SK-N-SH (cell line): ENCODE data around the gene MLLT3.

Experiments used
- FOSL2 ChIP-seq: IDR thresholded peaks from 2 replicates; pipeline ENCODE4 v1.4.0; 2012; ENCODE audit warnings: low read depth, mild to moderate bottlenecking, moderate library complexity, borderline replicate concordance
- RAD21 ChIP-seq: IDR thresholded peaks from 2 replicates; pipeline ENCODE4 v1.6.1; 2012; ENCODE audit warnings: mild to moderate bottlenecking, low read length
- RFX5 ChIP-seq: IDR thresholded peaks from 2 replicates; pipeline ENCODE4 v1.6.1; 2012; ENCODE audit warnings: mild to moderate bottlenecking, improper control_type of control experiment, low read length
- SIN3A ChIP-seq: IDR thresholded peaks from 2 replicates; pipeline ENCODE4 v1.6.1; 2012; ENCODE audit warnings: low read depth, mild to moderate bottlenecking, low read length, moderate library complexity, borderline replicate concordance
- TCF12 ChIP-seq: IDR thresholded peaks from 2 replicates; pipeline ENCODE4 v1.4.0; 2012
- TEAD4 ChIP-seq: IDR thresholded peaks from 2 replicates; pipeline ENCODE4 v1.4.0; 2012; ENCODE audit warnings: mild to moderate bottlenecking, borderline replicate concordance; ENCODE audit not compliant: insufficient read depth
- TF ChIP-seq, protein P1 (sequence below): fragments of 200-600 bp; sonication (generic); IDR thresholded peaks from 2 replicates; pipeline ENCODE4 v1.6.1; 2017; ENCODE audit warnings: antibody characterized with exemption, mild to moderate bottlenecking, moderate library complexity
- TF ChIP-seq, protein P2 (sequence below): IDR thresholded peaks from 2 replicates; pipeline ENCODE4; 2012
- TF ChIP-seq, protein P3 (sequence below): IDR thresholded peaks from 2 replicates; pipeline ENCODE4 v1.4.0; 2012; ENCODE audit warnings: low read depth
- TF ChIP-seq, protein P4 (sequence below): IDR thresholded peaks from 2 replicates; pipeline ENCODE4 v1.6.1; 2012; ENCODE audit warnings: mild to moderate bottlenecking, low read depth, low read length, moderate library complexity

DNA sequence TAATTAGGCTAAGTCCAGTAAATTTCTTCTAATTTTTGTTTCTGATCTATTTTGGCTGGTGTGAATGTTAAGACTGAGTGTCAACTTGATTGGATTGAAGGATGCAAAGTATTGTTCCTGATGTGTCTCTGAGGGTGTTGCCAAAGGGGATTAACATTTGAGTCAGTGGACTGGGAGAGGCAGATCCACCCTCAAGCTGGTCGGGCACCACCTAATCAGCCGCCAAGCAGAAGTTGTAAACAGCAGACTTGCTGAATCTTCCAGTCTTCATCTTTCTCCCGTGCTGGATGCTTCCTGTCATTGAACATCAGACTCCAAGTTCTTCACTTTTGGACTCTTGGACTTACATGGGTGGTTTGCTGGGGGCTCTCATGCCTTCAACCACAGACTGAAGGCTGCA is 21.4 kb upstream of the MLLT3 start:
- TF ChIP-seq RAD21 (no peak), SIN3A (no peak), TEAD4 (no peak), FOSL2 (no peak), TCF12 (no peak), RFX5 (no peak)
- TF ChIP-seq, protein P1, sequence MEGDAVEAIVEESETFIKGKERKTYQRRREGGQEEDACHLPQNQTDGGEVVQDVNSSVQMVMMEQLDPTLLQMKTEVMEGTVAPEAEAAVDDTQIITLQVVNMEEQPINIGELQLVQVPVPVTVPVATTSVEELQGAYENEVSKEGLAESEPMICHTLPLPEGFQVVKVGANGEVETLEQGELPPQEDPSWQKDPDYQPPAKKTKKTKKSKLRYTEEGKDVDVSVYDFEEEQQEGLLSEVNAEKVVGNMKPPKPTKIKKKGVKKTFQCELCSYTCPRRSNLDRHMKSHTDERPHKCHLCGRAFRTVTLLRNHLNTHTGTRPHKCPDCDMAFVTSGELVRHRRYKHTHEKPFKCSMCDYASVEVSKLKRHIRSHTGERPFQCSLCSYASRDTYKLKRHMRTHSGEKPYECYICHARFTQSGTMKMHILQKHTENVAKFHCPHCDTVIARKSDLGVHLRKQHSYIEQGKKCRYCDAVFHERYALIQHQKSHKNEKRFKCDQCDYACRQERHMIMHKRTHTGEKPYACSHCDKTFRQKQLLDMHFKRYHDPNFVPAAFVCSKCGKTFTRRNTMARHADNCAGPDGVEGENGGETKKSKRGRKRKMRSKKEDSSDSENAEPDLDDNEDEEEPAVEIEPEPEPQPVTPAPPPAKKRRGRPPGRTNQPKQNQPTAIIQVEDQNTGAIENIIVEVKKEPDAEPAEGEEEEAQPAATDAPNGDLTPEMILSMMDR = no peak
- TF ChIP-seq, protein P2, sequence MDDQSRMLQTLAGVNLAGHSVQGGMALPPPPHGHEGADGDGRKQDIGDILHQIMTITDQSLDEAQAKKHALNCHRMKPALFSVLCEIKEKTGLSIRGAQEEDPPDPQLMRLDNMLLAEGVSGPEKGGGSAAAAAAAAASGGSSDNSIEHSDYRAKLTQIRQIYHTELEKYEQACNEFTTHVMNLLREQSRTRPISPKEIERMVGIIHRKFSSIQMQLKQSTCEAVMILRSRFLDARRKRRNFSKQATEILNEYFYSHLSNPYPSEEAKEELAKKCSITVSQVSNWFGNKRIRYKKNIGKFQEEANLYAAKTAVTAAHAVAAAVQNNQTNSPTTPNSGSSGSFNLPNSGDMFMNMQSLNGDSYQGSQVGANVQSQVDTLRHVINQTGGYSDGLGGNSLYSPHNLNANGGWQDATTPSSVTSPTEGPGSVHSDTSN = no peak
- TF ChIP-seq, protein P3, sequence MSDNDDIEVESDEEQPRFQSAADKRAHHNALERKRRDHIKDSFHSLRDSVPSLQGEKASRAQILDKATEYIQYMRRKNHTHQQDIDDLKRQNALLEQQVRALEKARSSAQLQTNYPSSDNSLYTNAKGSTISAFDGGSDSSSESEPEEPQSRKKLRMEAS = no peak
- TF ChIP-seq, protein P4, sequence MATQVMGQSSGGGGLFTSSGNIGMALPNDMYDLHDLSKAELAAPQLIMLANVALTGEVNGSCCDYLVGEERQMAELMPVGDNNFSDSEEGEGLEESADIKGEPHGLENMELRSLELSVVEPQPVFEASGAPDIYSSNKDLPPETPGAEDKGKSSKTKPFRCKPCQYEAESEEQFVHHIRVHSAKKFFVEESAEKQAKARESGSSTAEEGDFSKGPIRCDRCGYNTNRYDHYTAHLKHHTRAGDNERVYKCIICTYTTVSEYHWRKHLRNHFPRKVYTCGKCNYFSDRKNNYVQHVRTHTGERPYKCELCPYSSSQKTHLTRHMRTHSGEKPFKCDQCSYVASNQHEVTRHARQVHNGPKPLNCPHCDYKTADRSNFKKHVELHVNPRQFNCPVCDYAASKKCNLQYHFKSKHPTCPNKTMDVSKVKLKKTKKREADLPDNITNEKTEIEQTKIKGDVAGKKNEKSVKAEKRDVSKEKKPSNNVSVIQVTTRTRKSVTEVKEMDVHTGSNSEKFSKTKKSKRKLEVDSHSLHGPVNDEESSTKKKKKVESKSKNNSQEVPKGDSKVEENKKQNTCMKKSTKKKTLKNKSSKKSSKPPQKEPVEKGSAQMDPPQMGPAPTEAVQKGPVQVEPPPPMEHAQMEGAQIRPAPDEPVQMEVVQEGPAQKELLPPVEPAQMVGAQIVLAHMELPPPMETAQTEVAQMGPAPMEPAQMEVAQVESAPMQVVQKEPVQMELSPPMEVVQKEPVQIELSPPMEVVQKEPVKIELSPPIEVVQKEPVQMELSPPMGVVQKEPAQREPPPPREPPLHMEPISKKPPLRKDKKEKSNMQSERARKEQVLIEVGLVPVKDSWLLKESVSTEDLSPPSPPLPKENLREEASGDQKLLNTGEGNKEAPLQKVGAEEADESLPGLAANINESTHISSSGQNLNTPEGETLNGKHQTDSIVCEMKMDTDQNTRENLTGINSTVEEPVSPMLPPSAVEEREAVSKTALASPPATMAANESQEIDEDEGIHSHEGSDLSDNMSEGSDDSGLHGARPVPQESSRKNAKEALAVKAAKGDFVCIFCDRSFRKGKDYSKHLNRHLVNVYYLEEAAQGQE = no peak
